Gastroesophageal sphincter (tissue), 4 donors: Measurements from ENCODE around the gene ZCCHC24. TPM values are rescaled to one million over a fixed set of nuclear protein-coding genes. Genes with fewer than 3 reads are reported as not detected.
A peak's percentile ranks its signal among the peaks of the same experiment; 100 is the strongest.

Experiments
- ATAC-seq: fragments of 150-250 bp; one replicate; pipeline ENCODE4 v1.9.1; 2016; ENCODE audit warnings: mild to moderate bottlenecking, moderate library complexity
- H3K27ac ChIP-seq, 4 donors: fragments of 200-600 bp; sonication (generic) in 3 of 4; 1 replicate in 3 of 4; 2 replicates in 1 of 4; pipeline ENCODE4 v1.5.1; 2016 to 2019
- H3K27me3 ChIP-seq: fragments of 200-600 bp; sonication (generic); one replicate; pipeline ENCODE4 v1.5.1; 2019
- H3K36me3 ChIP-seq, 2 donors: fragments of 200-600 bp; sonication (generic); one replicate each; pipeline ENCODE4 v1.5.1; 2019; ENCODE audit warnings: control low read depth in 1 of 2
- H3K4me1 ChIP-seq, 3 donors: fragments of 200-600 bp; sonication (generic); 1 replicate in 2 of 3; 2 replicates in 1 of 3; pipeline ENCODE4 v1.5.1; 2016 to 2019; ENCODE audit warnings: control low read depth in 2 of 3
- H3K4me3 ChIP-seq, 2 donors: fragments of 200-600 bp; sonication (generic); one replicate each; pipeline ENCODE4 v1.5.1; 2019; ENCODE audit warnings: mild to moderate bottlenecking in 1 of 2, moderate library complexity in 1 of 2
- H3K9me3 ChIP-seq, 3 donors: fragments of 200-600 bp; sonication (generic); one replicate each; pipeline ENCODE4 v1.5.1; 2017 to 2019; ENCODE audit warnings: control low read depth in 2 of 3
- EP300 ChIP-seq: sonication (generic); formaldehyde crosslinking; IDR thresholded peaks from one replicate; pipeline ENCODE4 v1.6.1; 2017; ENCODE audit warnings: antibody characterized with exemption, mild to moderate bottlenecking
- POLR2A ChIP-seq, 2 donors: fragments of 450-650 bp; IDR thresholded peaks; one replicate each; pipeline ENCODE4 v1.6.1; 2017; ENCODE audit warnings: antibody characterized with exemption in 2 of 2, mild to moderate bottlenecking in 2 of 2, moderate library complexity in 1 of 2
- POLR2AphosphoS5 ChIP-seq: sonication (generic); formaldehyde crosslinking; IDR thresholded peaks from one replicate; pipeline ENCODE4 v1.6.1; 2017; ENCODE audit warnings: antibody characterized with exemption
- WGBS, 2 donors: methylation state at CpG; one replicate each; pipeline ENCODE4 v1.1.5; 2018; ENCODE audit warnings: low coverage in 1 of 2; 5-methylcytosine and 5-hydroxymethylcytosine counted together
- total RNA-seq, 4 donors: library from RNA; depleted of rRNA; stranded (reverse); fragments of >200 nt; gene quantifications; one replicate each; pipeline ENCODE4 v1.1.0, GENCODE V29; 2016
- TF ChIP-seq, protein P1 (sequence below), 4 experiments: fragments of 200-600 bp in 2 of 4; fragments of 450-650 bp in 2 of 4; sonication (generic) in 1 of 4; IDR thresholded peaks; one replicate each; pipeline ENCODE4 v1.5.1; 2017 to 2019; ENCODE audit warnings: antibody characterized with exemption in 4 of 4, mild to moderate bottlenecking in 2 of 4, moderate library complexity in 2 of 4

The ZCCHC24 gene
- total RNA-seq, 4 donors from 2014 or later = 60.5 to 186 (median 84.1) TPM

- H3K27ac ChIP-seq = peak overlapping the region in 1 of 4 donors; percentile 85
- H3K9me3 ChIP-seq = no peaks in the 10 kb centered on the region
- no peaks in the 10 kb centered on the region for H3K27me3 ChIP-seq
- H3K36me3 ChIP-seq = peaks cover 0 to 24% of the 10 kb centered on the region in 2 donors
- H3K4me1 ChIP-seq = peaks cover 23 to 65% (median 33%) of the 10 kb centered on the region in 3 donors
- ATAC-seq = no peak
- TF ChIP-seq POLR2AphosphoS5 = peak; percentile 70
- TF ChIP-seq, protein P1, sequence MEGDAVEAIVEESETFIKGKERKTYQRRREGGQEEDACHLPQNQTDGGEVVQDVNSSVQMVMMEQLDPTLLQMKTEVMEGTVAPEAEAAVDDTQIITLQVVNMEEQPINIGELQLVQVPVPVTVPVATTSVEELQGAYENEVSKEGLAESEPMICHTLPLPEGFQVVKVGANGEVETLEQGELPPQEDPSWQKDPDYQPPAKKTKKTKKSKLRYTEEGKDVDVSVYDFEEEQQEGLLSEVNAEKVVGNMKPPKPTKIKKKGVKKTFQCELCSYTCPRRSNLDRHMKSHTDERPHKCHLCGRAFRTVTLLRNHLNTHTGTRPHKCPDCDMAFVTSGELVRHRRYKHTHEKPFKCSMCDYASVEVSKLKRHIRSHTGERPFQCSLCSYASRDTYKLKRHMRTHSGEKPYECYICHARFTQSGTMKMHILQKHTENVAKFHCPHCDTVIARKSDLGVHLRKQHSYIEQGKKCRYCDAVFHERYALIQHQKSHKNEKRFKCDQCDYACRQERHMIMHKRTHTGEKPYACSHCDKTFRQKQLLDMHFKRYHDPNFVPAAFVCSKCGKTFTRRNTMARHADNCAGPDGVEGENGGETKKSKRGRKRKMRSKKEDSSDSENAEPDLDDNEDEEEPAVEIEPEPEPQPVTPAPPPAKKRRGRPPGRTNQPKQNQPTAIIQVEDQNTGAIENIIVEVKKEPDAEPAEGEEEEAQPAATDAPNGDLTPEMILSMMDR (IDR thresholded peaks at IDR 0.05) = no peak
- 40 to 56% methylated on average over 1 to 6 of the region's 6 CpGs for WGBS, 2 donors
- H3K4me3 ChIP-seq = no peak overlapping the region
Observed at GRCh38 chr10:79397051-79397450, 48.4 kb downstream of the ZCCHC24 start.

DNA sequence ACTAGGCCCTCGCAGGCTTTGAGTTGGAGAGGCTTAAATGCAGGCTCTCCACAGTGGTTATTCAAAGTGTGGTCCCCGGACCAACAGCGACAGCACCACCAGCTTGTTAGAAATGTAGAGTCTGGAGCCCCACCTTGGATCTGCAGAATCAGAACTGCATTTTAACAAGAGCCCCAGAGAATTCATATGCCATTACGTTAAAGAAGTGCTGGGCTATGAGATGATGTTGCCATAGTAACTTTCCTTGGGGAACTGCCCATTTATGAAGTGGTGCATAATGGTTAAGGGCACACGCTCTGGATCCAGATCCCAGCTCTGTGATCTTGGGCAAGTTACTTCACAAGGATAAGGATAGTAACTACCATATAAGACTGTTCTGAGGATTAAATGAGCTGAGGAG, 48.9 kb downstream of the ZCCHC24 start:
- peaks cover 20 to 65% (median 38%) of the 10 kb centered on the region in 3 donors for H3K4me1 ChIP-seq
- H3K27me3 ChIP-seq = no peaks in the 10 kb centered on the region
- no peak for ATAC-seq
- no peak overlapping the region for H3K27ac ChIP-seq
- no peak overlapping the region for H3K4me3 ChIP-seq
- TF ChIP-seq EP300 (no peak), POLR2A (IDR thresholded peaks at IDR 0.05) (no peak), POLR2AphosphoS5 (no peak)
- TF ChIP-seq, protein P1 (IDR thresholded peaks at IDR 0.05) = no peak
- 48 to 70% methylated on average over 5 of the region's 5 CpGs for WGBS, 2 donors
- peaks cover 0 to 26% of the 10 kb centered on the region in 2 donors for H3K36me3 ChIP-seq
- no peaks in the 10 kb centered on the region for H3K9me3 ChIP-seq

- TF ChIP-seq EP300 (no peak), POLR2AphosphoS5 (no peak), POLR2A (IDR thresholded peaks at IDR 0.05) (no peak)
- TF ChIP-seq, protein P1 (IDR thresholded peaks at IDR 0.05) = no peak
- H3K27me3 ChIP-seq = no peaks in the 10 kb centered on the region
Observed at GRCh38 chr10:79394664-79395063, 50.8 kb downstream of the ZCCHC24 start.

GRCh38 chr10:79393924-79394610, 51.4 kb downstream of the ZCCHC24 start:
- no peak overlapping the region for H3K4me3 ChIP-seq
- H3K27me3 ChIP-seq = no peaks in the 10 kb centered on the region
- H3K27ac ChIP-seq = peak overlapping the region in 2 of 4 donors; percentile 10 to 59
- peaks cover 0 to 33% of the 10 kb centered on the region in 2 donors for H3K36me3 ChIP-seq
- no peak for ATAC-seq
- peaks cover 14 to 56% (median 47%) of the 10 kb centered on the region in 3 donors for H3K4me1 ChIP-seq
- 92 to 100% methylated on average over 1 to 8 of the region's 17 CpGs for WGBS, 2 donors
- no peaks in the 10 kb centered on the region for H3K9me3 ChIP-seq
- TF ChIP-seq EP300 (no peak), POLR2A (IDR thresholded peaks at IDR 0.05) (no peak), POLR2AphosphoS5 (no peak)
- TF ChIP-seq, protein P1 (IDR thresholded peaks at IDR 0.05) = no peak

More at GRCh38 chr10:79394664-79395063, 50.8 kb downstream of the ZCCHC24 start:
- no peak for ATAC-seq
- Histone ChIP-seq H3K4me3 (no peak overlapping the region), H3K36me3 (peaks cover 0 to 32% of the 10 kb centered on the region in 2 donors), H3K4me1 (peaks cover 14 to 54% (median 53%) of the 10 kb centered on the region in 3 donors), H3K9me3 (no peaks in the 10 kb centered on the region), H3K27ac (peak overlapping the region in 1 of 4 donors; percentile 2)
- WGBS, 2 donors = 79 to 83% methylated on average over 1 to 5 of the region's 5 CpGs
